Neural progenitor cell (in vitro differentiated cells): ENCODE data around the gene OR10A2.

ENCODE experiments used
- CTCF ChIP-seq: fragments of 200-600 bp; sonication (generic); IDR thresholded peaks from 2 replicates; pipeline ENCODE4 v1.5.1; 2017; ENCODE audit warnings: antibody characterized with exemption, mild to moderate bottlenecking
- EZH2 ChIP-seq: fragments of 200-600 bp; sonication (generic); IDR thresholded peaks from 2 replicates; pipeline ENCODE4 v1.6.1; 2017; ENCODE audit warnings: antibody characterized with exemption, mild to moderate bottlenecking, moderate library complexity

- TF ChIP-seq EZH2 = no peak
- no peak for TF ChIP-seq CTCF
These were observed 38.6 kb upstream of the OR10A2 start for GRCh38 chr11:6824136-6824823.
